ENCODE data around the gene ANO3.

The ANO3 gene

DNA sequence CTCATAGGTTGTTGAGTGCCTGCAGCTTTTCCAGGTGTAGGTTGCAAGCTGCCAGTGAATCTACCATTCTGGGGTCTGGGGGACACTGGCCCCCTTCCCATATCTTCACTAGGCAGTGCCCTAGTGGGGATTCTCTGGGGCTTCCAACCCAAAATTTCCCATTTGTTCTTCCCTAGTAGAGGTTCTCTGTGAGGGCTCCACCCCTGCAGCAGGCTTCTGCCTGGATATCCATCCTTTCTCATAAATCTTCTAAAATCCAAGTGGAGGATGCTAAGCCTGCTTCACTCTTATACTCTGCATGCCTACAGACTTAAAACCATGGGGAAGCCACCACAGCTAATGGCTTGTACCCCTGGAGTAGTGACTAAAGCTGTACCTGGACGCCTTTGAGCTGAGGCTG lies 33.4 kb downstream of the ANO3 start:
- no peak for DNase-seq

GRCh38 chr11:26377619-26378018 lies 45.7 kb downstream of the ANO3 start:
- DNase-seq: no peak

DNA sequence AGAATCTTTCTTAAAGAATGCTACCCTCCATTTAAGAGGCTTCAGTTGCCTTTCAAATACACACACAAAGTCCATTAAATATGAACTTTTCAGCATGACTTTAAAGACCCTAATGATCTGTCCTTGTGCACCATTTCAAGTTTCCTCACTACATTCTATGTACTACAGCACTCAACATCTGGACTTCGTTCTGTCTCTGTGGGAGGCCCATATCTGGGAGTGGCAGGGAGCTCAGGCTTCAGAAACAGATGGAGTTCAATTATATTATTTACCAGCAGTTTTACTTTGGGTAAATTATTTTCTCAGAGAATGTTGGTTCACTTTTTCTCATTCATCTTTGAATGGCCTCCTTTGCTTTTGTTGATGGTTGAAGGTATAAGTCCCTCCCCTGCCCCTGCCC lies 67.4 kb downstream of the ANO3 start:
- DNase-seq: no peak

- DNase-seq: no peak
Measured at GRCh38 chr11:26410706-26411366, 78.9 kb downstream of the ANO3 start.

DNA sequence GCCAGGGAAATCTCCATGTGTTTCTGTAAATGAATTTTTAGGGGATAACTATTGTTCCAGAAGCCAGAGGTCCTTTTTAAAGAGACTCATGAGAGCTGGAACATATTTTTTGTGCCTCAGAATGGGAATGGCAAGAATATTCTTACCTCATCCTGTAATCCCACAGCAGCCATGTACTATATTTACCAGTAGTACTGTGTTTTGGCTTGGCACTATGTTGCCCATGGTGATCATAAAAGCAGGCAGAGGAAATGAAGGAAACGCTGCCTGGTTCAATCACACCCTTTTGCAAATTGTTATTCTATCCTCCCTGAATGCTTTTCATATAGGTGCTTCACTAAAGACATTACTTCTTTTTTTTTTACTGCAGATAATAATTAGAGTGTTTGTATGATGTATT lies 81.0 kb downstream of the ANO3 start:
- no peak for DNase-seq

- DNase-seq: no peak
Measured at GRCh38 chr11:26418386-26418912, 86.5 kb downstream of the ANO3 start.

DNA sequence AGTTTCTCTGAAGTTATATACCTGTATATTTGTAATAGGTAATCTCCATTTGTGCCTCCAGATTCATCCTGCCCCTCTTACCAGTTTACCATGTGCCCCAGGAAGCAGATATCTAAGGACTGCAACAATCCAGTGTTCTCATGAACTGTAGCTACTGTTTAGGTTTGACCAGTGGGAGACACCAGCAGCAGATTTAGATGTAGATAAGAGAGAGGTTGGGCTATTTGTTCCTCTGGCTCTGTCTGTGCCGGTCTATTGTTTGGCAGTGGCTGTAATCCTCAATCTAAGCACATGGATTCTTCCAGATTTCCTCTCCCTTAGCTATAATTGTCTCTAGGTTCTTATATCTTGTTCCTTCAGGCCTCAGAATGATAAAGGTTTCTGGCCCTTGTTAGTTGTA lies 88.4 kb downstream of the ANO3 start:
- DNase-seq: no peak

- DNase-seq: no peak
Measured at GRCh38 chr11:26424255-26424654, 92.3 kb downstream of the ANO3 start.

GRCh38 chr11:26439854-26440253 lies 107.9 kb downstream of the ANO3 start:
- DNase-seq: no peak

DNA sequence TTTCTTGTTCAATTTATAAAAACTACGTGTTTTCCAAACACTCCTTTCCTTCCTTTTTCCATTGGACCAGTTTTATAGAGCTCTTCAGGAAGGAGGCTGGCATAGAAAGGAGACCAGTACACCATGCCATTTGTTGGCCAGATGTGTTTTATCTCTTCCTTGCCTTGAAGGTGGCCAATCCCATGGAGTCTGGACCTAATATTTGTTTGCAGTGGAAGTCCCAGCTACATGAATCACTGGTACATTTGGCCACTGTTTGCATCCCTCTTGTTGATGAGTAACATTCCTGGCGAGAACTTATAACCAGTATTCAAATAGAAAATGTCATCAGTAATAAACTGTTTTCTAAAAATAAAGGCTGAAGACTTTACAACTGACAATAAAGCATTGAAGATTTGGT lies 110.2 kb downstream of the ANO3 start:
- no peak for DNase-seq

DNA sequence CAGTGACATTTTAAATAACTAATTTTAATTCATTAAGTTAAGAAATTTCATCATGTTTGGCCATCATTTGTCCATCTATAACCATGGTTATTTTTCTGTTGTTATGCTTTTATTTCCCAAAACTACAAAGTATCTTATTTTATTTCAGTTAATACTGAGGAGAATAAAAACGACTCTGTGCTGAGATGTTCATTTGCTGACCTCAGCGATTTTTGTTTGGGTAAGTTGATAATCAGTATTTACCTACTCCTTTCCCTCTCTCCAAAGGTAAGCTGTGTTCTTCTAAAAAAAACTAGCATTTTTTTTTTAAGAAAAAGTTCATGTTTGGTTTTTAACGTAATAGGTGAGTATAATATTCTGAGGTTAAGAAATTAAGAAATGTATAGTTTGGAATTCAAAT lies 111.7 kb downstream of the ANO3 start:
- no peak for DNase-seq

- no peak for DNase-seq
Measured at GRCh38 chr11:26457636-26458035, 125.7 kb downstream of the ANO3 start.

DNA sequence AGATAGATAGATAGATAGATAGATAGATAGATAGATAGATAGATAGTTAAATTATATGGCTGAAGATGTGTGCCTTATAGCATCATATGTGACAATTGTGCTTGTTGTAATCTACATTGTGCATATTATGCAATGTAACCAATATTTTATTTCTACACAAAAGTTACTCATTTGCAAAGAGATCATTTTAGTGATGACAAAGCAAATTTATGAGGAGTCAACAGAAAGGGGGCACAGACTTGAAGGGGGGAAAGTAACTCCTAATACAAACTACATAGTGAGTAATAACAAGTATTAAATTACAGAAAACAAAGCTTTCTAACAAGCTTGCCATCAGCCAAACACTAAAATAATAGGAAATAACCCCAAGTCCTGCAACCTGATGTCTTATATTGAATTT lies 133.3 kb downstream of the ANO3 start:
- no peak for DNase-seq

GRCh38 chr11:26467506-26467905 lies 135.6 kb downstream of the ANO3 start:
- DNase-seq: no peak

DNA sequence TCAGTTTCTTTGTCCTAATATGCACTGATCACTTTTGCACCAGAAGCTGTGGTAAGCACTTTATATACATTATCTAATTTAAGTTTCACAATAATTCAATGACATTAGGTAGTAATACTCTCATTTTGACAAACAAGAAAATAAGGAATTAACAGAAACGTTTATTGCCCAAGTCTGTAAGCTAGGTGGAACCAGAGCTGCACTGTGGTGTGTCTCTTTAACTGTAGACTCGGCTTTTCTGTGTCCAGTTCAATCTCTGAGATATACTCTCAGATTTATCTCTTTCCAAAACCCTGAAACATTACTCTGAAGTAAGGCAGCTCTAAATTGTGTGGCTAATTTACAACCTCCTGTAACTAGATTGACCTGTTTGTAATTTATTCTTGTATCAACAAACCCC lies 139.1 kb downstream of the ANO3 start:
- no peak for DNase-seq

GRCh38 chr11:26473216-26474194 lies 141.6 kb downstream of the ANO3 start:
- DNase-seq: no peak

DNA sequence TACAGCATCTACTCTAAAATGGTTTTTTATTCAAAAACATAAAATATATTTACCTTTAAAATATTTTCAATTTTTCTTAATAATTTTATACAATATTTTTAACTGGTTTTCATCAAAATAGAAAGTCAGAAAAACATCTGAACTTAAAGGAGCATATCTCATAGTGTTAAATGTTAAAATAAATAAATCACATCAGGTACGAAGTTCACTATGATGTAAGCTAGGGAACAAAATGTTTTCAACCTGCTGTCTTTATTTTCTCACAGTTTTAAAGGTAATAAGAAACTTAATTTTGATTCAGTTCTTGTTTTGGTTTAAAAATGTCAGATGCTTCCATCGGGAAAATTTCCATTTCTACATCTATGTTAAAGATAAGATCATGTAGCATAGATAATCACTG lies 142.5 kb downstream of the ANO3 start:
- no peak for DNase-seq

DNA sequence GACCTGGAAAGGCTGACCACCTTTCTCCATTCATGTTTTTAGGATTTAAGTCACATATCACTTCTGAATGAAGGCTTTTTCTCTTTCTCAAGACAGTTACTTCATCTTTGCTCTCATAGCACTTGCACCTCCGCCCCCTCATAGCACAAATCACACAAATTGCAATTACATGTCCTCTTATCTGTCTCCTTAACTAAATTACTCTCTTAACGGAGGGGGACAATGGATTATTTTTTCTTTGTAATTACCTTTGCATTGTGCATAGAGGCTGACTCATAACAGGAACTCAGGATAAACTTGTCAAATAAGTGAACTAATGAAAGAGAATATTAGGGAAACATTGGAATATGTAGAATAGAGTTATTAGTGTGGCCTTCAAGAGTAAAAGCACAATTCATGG lies 145.5 kb downstream of the ANO3 start:
- DNase-seq: no peak

GRCh38 chr11:26478710-26479109 lies 146.8 kb downstream of the ANO3 start:
- no peak for DNase-seq

GRCh38 chr11:26480041-26480440 lies 148.1 kb downstream of the ANO3 start:
- no peak for DNase-seq

DNA sequence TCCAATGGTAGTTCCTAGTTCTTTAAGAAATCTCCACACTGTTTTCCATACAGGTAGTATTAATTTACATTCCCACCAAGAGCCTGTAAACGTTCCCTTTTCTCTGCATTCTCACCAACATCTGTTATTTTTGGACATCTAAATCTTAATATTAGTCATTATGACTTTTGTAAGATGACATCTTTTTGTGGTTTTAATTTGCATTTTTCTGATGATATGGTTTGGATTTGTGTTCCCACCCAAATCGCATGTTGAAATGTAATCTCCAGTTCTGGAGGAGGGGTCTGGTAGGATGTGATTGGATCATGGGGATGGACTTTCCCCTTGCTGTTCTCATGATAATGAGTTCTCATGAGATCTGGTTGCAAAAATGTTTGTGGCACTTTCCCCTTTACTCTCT lies 151.2 kb downstream of the ANO3 start:
- DNase-seq: no peak

GRCh38 chr11:26490546-26490945 lies 158.6 kb downstream of the ANO3 start:
- no peak for DNase-seq

DNA sequence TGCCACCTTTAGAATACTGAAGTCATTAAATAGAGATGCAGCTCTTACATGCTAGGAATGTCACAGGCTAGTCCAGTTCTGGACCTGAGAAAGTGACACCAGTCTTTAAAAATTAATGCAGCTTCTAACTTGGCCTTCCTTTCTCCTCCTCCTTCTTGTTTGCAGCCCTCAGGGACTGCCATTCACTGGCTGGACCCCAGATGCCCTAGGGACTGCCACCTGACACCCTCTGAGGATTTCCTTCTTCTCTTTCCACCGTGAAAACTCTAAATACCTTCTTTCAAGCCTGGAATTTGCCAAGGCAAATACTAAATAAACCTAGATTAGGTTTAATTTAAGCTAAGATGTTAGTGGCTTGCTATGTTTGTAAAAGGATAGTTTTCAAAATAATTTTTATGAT lies 161.7 kb downstream of the ANO3 start:
- no peak for DNase-seq

- no peak for DNase-seq
Measured at GRCh38 chr11:26507229-26507628, 175.3 kb downstream of the ANO3 start.
